22Rv1 (cell line): Measurements from ENCODE around the gene TRIOBP.

Experiments used
- CTCF ChIP-seq: fragments of 450-650 bp; IDR thresholded peaks from 2 replicates; pipeline ENCODE4 v1.5.1; 2017; ENCODE audit warnings: mild to moderate bottlenecking
- ZFX ChIP-seq: fragments of 450-650 bp; IDR thresholded peaks from 2 replicates; pipeline ENCODE4 v1.6.1; 2017; ENCODE audit warnings: antibody characterized with exemption, borderline replicate concordance

GRCh38 chr22:37716708-37717107, 19.9 kb downstream of the TRIOBP start:
- TF ChIP-seq CTCF (no peak), ZFX (no peak)
